ENCODE measurements around the gene WDR37.
"Not testable (repeated sequence)": the region's sequence is repeated elsewhere in the genome, so short reads cannot be mapped to it uniquely, and the experiment has no call there.

Gene WDR37

GRCh38 chr10:1056326-1057105 lies at the start of gene WDR37:
TSS of gene WDR37 (plus strand) at chr10:1056385. CDS start at chr10:1072156, 15,771 bp downstream.
- DNase-seq, result peak; percentile 76 to 84

GRCh38 chr10:1006573-1006972 lies 49.6 kb upstream of the WDR37 start:
- no peak for DNase-seq

- DNase-seq, result no peak
Measured at GRCh38 chr10:1007583-1007982, 48.6 kb upstream of the WDR37 start.

GRCh38 chr10:1009071-1009494 lies 47.1 kb upstream of the WDR37 start:
- DNase-seq, result no peak

GRCh38 chr10:1009947-1010346 lies 46.2 kb upstream of the WDR37 start:
- DNase-seq, result not testable (repeated sequence)

GRCh38 chr10:1010703-1011102 lies 45.5 kb upstream of the WDR37 start:
- DNase-seq, result no peak

- no peak for DNase-seq
Measured at GRCh38 chr10:1011696-1012095, 44.5 kb upstream of the WDR37 start.

GRCh38 chr10:1015688-1016087 lies 40.5 kb upstream of the WDR37 start:
- no peak for DNase-seq

- DNase-seq, result no peak
Measured at GRCh38 chr10:1019362-1019761, 36.8 kb upstream of the WDR37 start.

- no peak for DNase-seq
Measured at GRCh38 chr10:1020460-1020859, 35.7 kb upstream of the WDR37 start.

GRCh38 chr10:1020958-1021357 lies 35.2 kb upstream of the WDR37 start:
- DNase-seq, result no peak

GRCh38 chr10:1022413-1022812 lies 33.8 kb upstream of the WDR37 start:
- DNase-seq, result no peak

GRCh38 chr10:1024103-1024502 lies 32.1 kb upstream of the WDR37 start:
- no peak for DNase-seq

- no peak for DNase-seq
Measured at GRCh38 chr10:1025683-1026082, 30.5 kb upstream of the WDR37 start, which contains the start of gene IDI2. TSS of gene IDI2 (minus strand) at chr10:1025859. CDS start at chr10:1024723, 1,136 bp downstream.

GRCh38 chr10:1026578-1026977 lies 29.6 kb upstream of the WDR37 start:
- DNase-seq, result no peak

GRCh38 chr10:1029838-1030237 lies 26.3 kb upstream of the WDR37 start:
- no peak for DNase-seq

GRCh38 chr10:1033601-1034000 lies 22.6 kb upstream of the WDR37 start:
- DNase-seq, result no peak

- DNase-seq, result no peak
Measured at GRCh38 chr10:1034758-1035157, 21.4 kb upstream of the WDR37 start.

- no peak for DNase-seq
Measured at GRCh38 chr10:1035201-1035600, 21.0 kb upstream of the WDR37 start.

GRCh38 chr10:1036341-1036791 lies 19.8 kb upstream of the WDR37 start:
- DNase-seq, result no peak

GRCh38 chr10:1037098-1037497 lies 19.1 kb upstream of the WDR37 start:
- DNase-seq, result no peak

- DNase-seq, result not testable (repeated sequence)
Measured at GRCh38 chr10:1038769-1039168, 17.4 kb upstream of the WDR37 start.

- DNase-seq, result no peak
Measured at GRCh38 chr10:1040133-1040532, 16.1 kb upstream of the WDR37 start.

GRCh38 chr10:1041514-1041913 lies 14.7 kb upstream of the WDR37 start:
- DNase-seq, result no peak

GRCh38 chr10:1043532-1043995 lies 12.6 kb upstream of the WDR37 start:
- peak; percentile 25 to 40 for DNase-seq

All from inflammatory macrophage treated with lipopolysaccharide for 1 hour (primary cell).